ENCODE data around the gene ORMDL3.

Gene ORMDL3

GRCh38 chr17:39923230-39923629 lies 4.2 kb downstream of the ORMDL3 start:
- Histone ChIP-seq H3K27ac (no peak overlapping the region), H3K9me3 (no peaks in the 10 kb centered on the region), H3K27me3 (no peaks in the 10 kb centered on the region), H3K4me1 (peaks cover 0 to 39% (median 19%) of the 10 kb centered on the region in 4 donors), H3K4me3 (no peak overlapping the region), H3K36me3 (peaks cover 14 to 55% (median 50%) of the 10 kb centered on the region in 3 donors)
- no peak for DNase-seq
- intact Hi-C loops (cut with DNase I; ENCODE audit: low total_unique reads) = no loop called here
- TF ChIP-seq CTCF (IDR thresholded peaks at IDR 0.05) = no peak

GRCh38 chr17:39922006-39922405 lies 5.4 kb downstream of the ORMDL3 start:
- H3K4me3 ChIP-seq = no peak overlapping the region
- no peak for TF ChIP-seq CTCF (IDR thresholded peaks at IDR 0.05)
- intact Hi-C loops (cut with DNase I; ENCODE audit: low total_unique reads) = no loop called here
- no peaks in the 10 kb centered on the region for H3K9me3 ChIP-seq
- no peak for DNase-seq
- H3K36me3 ChIP-seq = peaks cover 14 to 56% (median 50%) of the 10 kb centered on the region in 3 donors
- H3K4me1 ChIP-seq = peaks cover 0 to 32% (median 15%) of the 10 kb centered on the region in 4 donors
- H3K27me3 ChIP-seq = no peaks in the 10 kb centered on the region
- no peak overlapping the region for H3K27ac ChIP-seq

- Histone ChIP-seq H3K27me3 (no peaks in the 10 kb centered on the region), H3K4me3 (no peak overlapping the region), H3K4me1 (peaks cover 0 to 25% (median 8%) of the 10 kb centered on the region in 4 donors), H3K9me3 (no peaks in the 10 kb centered on the region), H3K27ac (no peak overlapping the region), H3K36me3 (peaks cover 14 to 62% (median 50%) of the 10 kb centered on the region in 3 donors)
- TF ChIP-seq CTCF (IDR thresholded peaks at IDR 0.05) = no peak
- DNase-seq = no peak
- intact Hi-C loops (cut with DNase I; ENCODE audit: low total_unique reads) = no loop called here
Observed at GRCh38 chr17:39921323-39921722, 6.1 kb downstream of the ORMDL3 start.

GRCh38 chr17:39920218-39921210 lies 6.9 kb downstream of the ORMDL3 start:
- no peak overlapping the region for H3K27ac ChIP-seq
- H3K4me1 ChIP-seq = peaks cover 0 to 17% (median 1%) of the 10 kb centered on the region in 4 donors
- H3K4me3 ChIP-seq = no peak overlapping the region
- H3K9me3 ChIP-seq = no peaks in the 10 kb centered on the region
- no peaks in the 10 kb centered on the region for H3K27me3 ChIP-seq
- TF ChIP-seq CTCF (IDR thresholded peaks at IDR 0.05) = no peak
- H3K36me3 ChIP-seq = peaks cover 14 to 62% (median 50%) of the 10 kb centered on the region in 3 donors
- DNase-seq = no peak
- intact Hi-C loops (cut with DNase I; ENCODE audit: low total_unique reads) = no loop called here

GRCh38 chr17:39919087-39919683 lies 8.2 kb downstream of the ORMDL3 start:
- Histone ChIP-seq H3K27me3 (no peaks in the 10 kb centered on the region), H3K9me3 (no peaks in the 10 kb centered on the region), H3K36me3 (peaks cover 14 to 60% (median 50%) of the 10 kb centered on the region in 3 donors), H3K27ac (no peak overlapping the region), H3K4me3 (no peak overlapping the region), H3K4me1 (peaks cover 0 to 4% (median 0%) of the 10 kb centered on the region in 4 donors)
- intact Hi-C loops (cut with DNase I; ENCODE audit: low total_unique reads) = no loop called here
- no peak for TF ChIP-seq CTCF (IDR thresholded peaks at IDR 0.05)
- no peak for DNase-seq

All from tibial artery (tissue), 4 donors.